ENCODE data around the gene MAGI1.

GRCh38 chr3:65945480-65945879 is 93.2 kb downstream of the MAGI1 start:
- TF ChIP-seq CTCF (IDR thresholded peaks at IDR 0.05): no peak
- TF ChIP-seq POLR2A (IDR thresholded peaks at IDR 0.05): no peak
